SU-DHL-6 (cell line): ENCODE data around the gene OBP2A.

ENCODE experiments used
- H2AFZ ChIP-seq: fragments of 200-600 bp; sonication (generic); 2 replicates; pipeline ENCODE4 v1.6.1; 2014; ENCODE audit warnings: low read depth, mild to moderate bottlenecking, moderate library complexity, mixed read lengths, antibody characterized with exemption, low read length; ENCODE audit not compliant: severe bottlenecking
- H3F3A ChIP-seq: fragments of 200-600 bp; shearing (Covaris generic); 2 replicates; pipeline ENCODE4 v1.6.0; 2016; ENCODE audit warnings: antibody characterized with exemption, mild to moderate bottlenecking; ENCODE audit not compliant: insufficient read depth
- H3K27ac ChIP-seq: fragments of 200-600 bp; sonication (generic); 2 replicates; pipeline ENCODE4 v1.5.1; 2016; ENCODE audit warnings: low read depth, mild to moderate bottlenecking, low read length, moderate library complexity, mixed read lengths
- H3K27me3 ChIP-seq: fragments of 200-600 bp; sonication (generic), shearing (Covaris generic); 2 replicates; pipeline ENCODE4 v1.6.0; 2014; ENCODE audit warnings: mild to moderate bottlenecking, low read length
- H3K36me3 ChIP-seq: fragments of 200-600 bp; sonication (generic); 2 replicates; pipeline ENCODE4 v1.6.1; 2014; ENCODE audit warnings: mild to moderate bottlenecking, low read length, mixed read lengths
- H3K4me2 ChIP-seq: fragments of 300-600, 200-600 bp; shearing (Covaris generic), sonication (generic); 2 replicates; pipeline ENCODE4 v1.6.0; 2014; ENCODE audit warnings: low read length, low read depth, mild to moderate bottlenecking; ENCODE audit not compliant: poor library complexity, severe bottlenecking
- H3K4me3 ChIP-seq: fragments of 200-600 bp; sonication (generic); 2 replicates; pipeline ENCODE4 v1.5.1; 2014; ENCODE audit warnings: antibody characterized with exemption, low read length, mild to moderate bottlenecking, mixed read lengths; ENCODE audit not compliant: insufficient read depth, poor library complexity, severe bottlenecking
- H3K79me2 ChIP-seq: fragments of 200-600 bp; sonication (generic); 2 replicates; pipeline ENCODE4 v1.6.1; 2014; ENCODE audit warnings: mild to moderate bottlenecking, low read length, moderate library complexity; ENCODE audit not compliant: insufficient read depth
- H3K9ac ChIP-seq: fragments of 200-600 bp; sonication (generic); 2 replicates; pipeline ENCODE4 v1.7.0; 2014; ENCODE audit warnings: mild to moderate bottlenecking, low read length
- H3K9me2 ChIP-seq: fragments of 200-600 bp; sonication (generic); replicated peaks from 2 replicates; pipeline ENCODE4 v1.6.1; 2014; ENCODE audit warnings: low read length; ENCODE audit not compliant: insufficient read depth
- H3K9me3 ChIP-seq: fragments of 200-600 bp; sonication (generic); 2 replicates; pipeline ENCODE4 v1.6.1; 2014; ENCODE audit warnings: low read length, mixed read lengths; ENCODE audit not compliant: insufficient read depth
- H4K20me1 ChIP-seq: fragments of 200-600 bp; sonication (generic); 2 replicates; pipeline ENCODE4 v1.6.1; 2014; ENCODE audit warnings: low read depth, mild to moderate bottlenecking, antibody characterized with exemption, low read length, moderate library complexity, mixed read lengths
- CTCF ChIP-seq: fragments of 200-600 bp; sonication (generic); IDR thresholded peaks from one replicate; pipeline ENCODE4 v1.5.1; 2017; ENCODE audit warnings: antibody characterized with exemption, mild to moderate bottlenecking, low read length, moderate library complexity; ENCODE audit not compliant: insufficient read depth, poor library complexity, severe bottlenecking
- EZH2phosphoT487 ChIP-seq: fragments of 200-600 bp; sonication (generic), shearing (Covaris generic); conservative IDR thresholded peaks from 2 replicates; pipeline ENCODE4 v1.6.1; 2018; ENCODE audit warnings: mild to moderate bottlenecking, antibody characterized with exemption, low read length, moderate library complexity, mixed read lengths

The OBP2A gene

GRCh38 chr9:135521608-135522095 is 24.3 kb upstream of the OBP2A start:
- Histone ChIP-seq H3K27ac (no peak overlapping the region), H3K27me3 (no peaks in the 10 kb centered on the region), H4K20me1 (no peaks in the 10 kb centered on the region), H3K4me3 (no peak overlapping the region), H3K9me3 (no peaks in the 10 kb centered on the region), H3K4me2 (no peak overlapping the region), H3F3A (no peaks in the 10 kb centered on the region), H2AFZ (no peak overlapping the region), H3K9me2 (no peaks in the 10 kb centered on the region), H3K79me2 (no peaks in the 10 kb centered on the region), H3K9ac (no peak overlapping the region), H3K36me3 (no peaks in the 10 kb centered on the region)
- TF ChIP-seq EZH2phosphoT487 (no peak), CTCF (no peak)

GRCh38 chr9:135522137-135522877 is 23.6 kb upstream of the OBP2A start:
- no peaks in the 10 kb centered on the region for H3K27me3 ChIP-seq
- H3K79me2 ChIP-seq: no peaks in the 10 kb centered on the region
- H3K27ac ChIP-seq: no peak overlapping the region
- no peaks in the 10 kb centered on the region for H4K20me1 ChIP-seq
- H3K4me2 ChIP-seq: no peak overlapping the region
- no peaks in the 10 kb centered on the region for H3K9me2 ChIP-seq
- no peaks in the 10 kb centered on the region for H3F3A ChIP-seq
- no peak overlapping the region for H3K4me3 ChIP-seq
- no peak overlapping the region for H3K9ac ChIP-seq
- no peaks in the 10 kb centered on the region for H3K9me3 ChIP-seq
- H3K36me3 ChIP-seq: no peaks in the 10 kb centered on the region
- H2AFZ ChIP-seq: no peak overlapping the region
- no peak for TF ChIP-seq EZH2phosphoT487
- no peak for TF ChIP-seq CTCF

GRCh38 chr9:135522931-135523330 is 23.0 kb upstream of the OBP2A start:
- Histone ChIP-seq H3K27ac (no peak overlapping the region), H3K27me3 (no peaks in the 10 kb centered on the region), H3K79me2 (no peaks in the 10 kb centered on the region), H3K4me3 (no peak overlapping the region), H2AFZ (no peak overlapping the region), H3K9me2 (no peaks in the 10 kb centered on the region), H3K9ac (no peak overlapping the region), H3K4me2 (no peak overlapping the region), H3K36me3 (no peaks in the 10 kb centered on the region), H3F3A (no peaks in the 10 kb centered on the region), H3K9me3 (no peaks in the 10 kb centered on the region), H4K20me1 (no peaks in the 10 kb centered on the region)
- TF ChIP-seq CTCF (no peak), EZH2phosphoT487 (no peak)
